SK-N-MC (cell line): ENCODE results near the gene MCTP2.

Experiments used
- EZH2 ChIP-seq: fragments of 200-600 bp; sonication (generic); IDR thresholded peaks from one replicate; pipeline ENCODE4 v1.6.1; 2017; ENCODE audit warnings: antibody characterized with exemption
- POLR2AphosphoS5 ChIP-seq: IDR thresholded peaks from 2 replicates; pipeline ENCODE4 v1.6.1; 2012; ENCODE audit warnings: mild to moderate bottlenecking, low read depth, low read length, borderline replicate concordance

DNA sequence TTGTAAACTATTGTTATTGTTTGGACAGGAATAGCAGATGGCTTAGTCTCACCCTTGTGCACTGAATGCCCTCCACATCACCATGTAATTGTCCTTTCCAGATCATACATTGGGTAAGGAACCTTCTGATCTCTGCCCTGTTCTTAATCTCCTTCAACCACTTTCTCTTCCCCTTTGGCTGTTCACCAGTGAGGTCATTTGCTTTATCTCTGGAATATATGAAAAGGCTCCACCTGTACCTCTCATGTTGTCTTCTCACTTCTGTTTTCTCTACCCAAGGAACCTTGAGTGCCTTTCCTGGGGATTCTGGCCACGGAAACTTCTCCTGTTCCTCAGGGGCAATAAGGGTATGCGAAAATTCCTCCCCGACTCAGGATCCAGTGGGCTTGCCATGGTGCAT, 28.5 kb downstream of the MCTP2 start:
- TF ChIP-seq POLR2AphosphoS5 (no peak), EZH2 (no peak)
